GM18873 (cell line): ENCODE results near the gene PPT1.
A peak's percentile ranks its signal among the peaks of the same experiment; 100 is the strongest.
"Not testable (repeated sequence)": the region's sequence is repeated elsewhere in the genome, so short reads cannot be mapped to it uniquely, and the experiment has no call there.

ENCODE experiments used
- ATAC-seq: cut with Tn5 transposase; IDR thresholded peaks from one replicate; pipeline ENCODE4 v1.9.1; 2021; ENCODE audit warnings: mild to moderate bottlenecking, moderate library complexity, moderate number of reproducible peaks; ENCODE audit not compliant: unreplicated experiment, low FRiP score

The PPT1 gene

GRCh38 chr1:40057310-40058030, 39.6 kb downstream of the PPT1 start:
- no peak for ATAC-seq

GRCh38 chr1:40056519-40057309, 40.3 kb downstream of the PPT1 start:
- ATAC-seq: no peak

GRCh38 chr1:40053138-40053887, 43.7 kb downstream of the PPT1 start:
- no peak for ATAC-seq

GRCh38 chr1:40050863-40051262, 46.2 kb downstream of the PPT1 start:
- ATAC-seq: no peak

GRCh38 chr1:40049725-40050124, 47.3 kb downstream of the PPT1 start:
- no peak for ATAC-seq

- no peak for ATAC-seq
These were observed 49.3 kb downstream of the PPT1 start for GRCh38 chr1:40047769-40048168.

- ATAC-seq: no peak
These were observed 49.8 kb downstream of the PPT1 start for GRCh38 chr1:40047276-40047675.

GRCh38 chr1:40045766-40046165, 51.3 kb downstream of the PPT1 start:
- no peak for ATAC-seq

GRCh38 chr1:40045182-40045581, 51.9 kb downstream of the PPT1 start:
- ATAC-seq: no peak

- ATAC-seq: no peak
These were observed 52.9 kb downstream of the PPT1 start for GRCh38 chr1:40044110-40044509.

- no peak for ATAC-seq
These were observed 54.7 kb downstream of the PPT1 start for GRCh38 chr1:40042341-40042740.

GRCh38 chr1:40041466-40041838, 55.6 kb downstream of the PPT1 start:
- ATAC-seq: no peak

- peak; percentile 62 for ATAC-seq
These were observed 56.3 kb downstream of the PPT1 start, which contains the start of gene CAP1 for GRCh38 chr1:40040511-40041465. CAP1 (plus strand) TSS chr1:40040729; CDS start chr1:40059347, 18,618 bp downstream.

GRCh38 chr1:40039757-40040510, 57.1 kb downstream of the PPT1 start:
- peak; percentile 41 for ATAC-seq

- ATAC-seq: peak; percentile 0
These were observed 57.8 kb downstream of the PPT1 start for GRCh38 chr1:40039245-40039756.

- ATAC-seq: no peak
These were observed 58.4 kb downstream of the PPT1 start for GRCh38 chr1:40038697-40039096.

- ATAC-seq: not testable (repeated sequence)
These were observed 59.8 kb downstream of the PPT1 start for GRCh38 chr1:40037254-40037653.

- no peak for ATAC-seq
These were observed 60.5 kb downstream of the PPT1 start for GRCh38 chr1:40036574-40036973.

GRCh38 chr1:40034869-40035268, 62.2 kb downstream of the PPT1 start:
- ATAC-seq: no peak
